Fibroblast of peridontal ligament (primary cell): ENCODE results near the gene UFL1.
A peak's percentile ranks its signal among the peaks of the same experiment; 100 is the strongest.
"Not testable (repeated sequence)": the region's sequence is repeated elsewhere in the genome, so short reads cannot be mapped to it uniquely, and the experiment has no call there.

ENCODE experiments used
- DNase-seq: peaks from one replicate; pipeline ENCODE4 v3.0.0-alpha.2; 2010; ENCODE audit errors: extremely low read depth

UFL1 gene

DNA sequence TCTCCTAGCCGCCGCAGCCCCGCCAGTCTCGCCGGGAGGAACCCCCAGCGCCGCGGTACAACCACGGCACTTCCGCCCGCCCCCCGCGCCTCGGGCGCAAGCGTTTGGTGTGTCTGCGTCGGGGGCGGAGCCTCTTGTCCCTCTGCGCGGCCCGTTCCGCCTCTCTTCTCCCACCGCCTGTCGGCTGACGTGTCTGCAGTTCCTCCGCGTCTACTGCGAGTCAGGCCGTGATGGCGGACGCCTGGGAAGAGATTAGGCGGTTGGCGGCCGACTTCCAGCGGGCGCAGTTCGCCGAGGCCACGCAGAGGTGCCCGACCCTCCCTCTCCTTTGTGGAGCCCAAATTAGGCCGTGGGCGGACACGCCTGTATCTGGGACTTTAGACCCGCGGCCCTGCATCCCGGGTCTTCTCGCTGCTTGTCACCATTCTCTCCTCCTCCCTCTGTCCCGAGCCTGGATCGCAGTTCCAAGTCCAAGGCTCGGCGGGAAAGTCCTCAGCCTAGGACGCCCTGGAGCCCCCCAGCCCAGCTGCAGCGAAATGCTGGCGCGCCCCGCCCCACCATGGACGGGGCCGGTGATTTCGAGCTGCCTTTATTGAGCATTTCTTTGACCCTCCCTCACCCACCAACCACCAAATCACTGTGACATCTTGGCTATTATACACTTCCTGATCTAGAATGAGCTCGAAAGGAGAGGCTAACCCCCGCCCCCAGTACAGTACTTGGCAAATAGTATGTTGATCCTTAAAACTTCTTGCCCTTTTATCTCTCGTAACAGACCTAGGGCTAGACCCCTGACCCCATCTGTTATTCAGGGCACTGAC lies at the start of gene UFL1:
UFL1 (plus strand) TSS at position 163 of the 821 bp plus-strand sequence; CDS start at position 231, 68 bp downstream.
- DNase-seq: peak; percentile 84

DNA sequence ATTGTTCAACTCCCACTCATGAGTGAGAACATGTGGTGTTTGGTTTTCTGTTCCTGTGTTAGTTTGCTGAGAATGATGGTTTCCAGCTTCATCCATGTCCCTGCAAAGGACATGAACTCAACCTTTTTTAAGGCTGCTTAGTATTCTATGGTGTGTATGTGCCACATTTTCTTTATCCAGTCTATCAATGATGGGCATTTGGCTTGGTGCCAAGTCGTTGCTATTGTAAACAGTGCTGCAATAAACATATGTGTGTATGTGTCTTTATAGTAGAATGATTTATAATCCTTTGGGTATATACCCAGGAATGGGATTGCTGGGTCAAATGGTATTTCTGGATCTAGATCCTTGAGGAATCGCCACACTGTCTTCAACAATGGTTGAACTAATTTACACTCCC lies 49.3 kb upstream of the UFL1 start:
- not testable (repeated sequence) for DNase-seq

DNA sequence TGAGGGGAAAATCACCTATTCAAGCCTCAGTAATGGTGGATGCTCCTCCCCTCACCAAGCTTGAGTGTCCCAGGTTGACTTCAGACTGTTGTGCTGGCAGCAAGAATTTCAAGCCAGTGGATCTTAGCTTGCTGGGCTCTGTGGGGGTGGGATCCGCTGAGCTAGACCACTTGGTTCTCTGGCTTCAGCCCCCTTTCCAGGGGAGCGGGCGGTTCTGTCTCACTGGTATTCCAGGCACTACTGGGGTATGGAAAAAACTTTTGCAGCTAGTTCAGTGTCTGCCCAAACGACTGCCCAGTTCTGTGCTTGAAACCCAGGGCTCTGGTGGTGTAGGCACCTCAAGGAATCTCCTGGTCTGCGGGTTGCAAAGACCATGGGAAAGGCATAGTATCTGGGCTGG lies 42.9 kb upstream of the UFL1 start:
- no peak for DNase-seq

DNA sequence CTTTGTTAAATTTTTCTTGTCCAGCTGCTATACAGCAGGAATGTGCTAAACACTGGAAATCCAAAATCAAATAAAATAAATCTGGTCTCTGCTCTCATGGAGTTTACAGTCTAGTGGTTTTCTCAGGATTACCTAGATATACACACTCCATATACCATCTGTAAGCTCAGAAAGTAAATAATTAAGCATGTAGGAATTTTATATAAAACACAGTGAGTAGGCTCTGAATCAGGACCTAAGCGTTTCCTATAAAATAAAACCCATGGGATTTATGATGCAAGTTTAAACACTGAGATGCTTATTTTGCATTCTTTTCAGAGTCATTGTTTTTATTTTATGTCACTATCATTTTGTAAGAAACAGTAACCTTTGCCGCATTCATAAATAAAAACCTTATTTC lies 29.7 kb upstream of the UFL1 start:
- no peak for DNase-seq

DNA sequence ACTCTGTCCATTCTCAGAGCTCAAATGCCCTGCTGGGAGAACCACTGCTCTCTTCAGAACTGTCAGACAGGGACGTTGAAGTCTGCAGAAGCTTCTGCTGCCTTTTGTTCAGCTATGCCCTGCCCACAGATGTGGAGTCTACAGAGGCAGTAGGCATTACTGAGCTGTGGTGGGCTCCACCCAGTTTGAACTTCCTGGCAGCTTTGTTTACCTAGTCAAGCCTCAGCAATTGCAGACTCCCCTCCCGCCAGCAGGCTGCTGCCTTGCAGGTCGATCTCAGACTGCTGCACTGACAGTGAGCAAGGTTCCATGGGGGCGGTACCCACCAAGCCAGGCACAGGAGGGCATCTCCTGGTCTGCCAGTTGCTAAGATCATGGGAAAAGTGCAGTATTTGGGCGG lies 21.8 kb upstream of the UFL1 start:
- no peak for DNase-seq

DNA sequence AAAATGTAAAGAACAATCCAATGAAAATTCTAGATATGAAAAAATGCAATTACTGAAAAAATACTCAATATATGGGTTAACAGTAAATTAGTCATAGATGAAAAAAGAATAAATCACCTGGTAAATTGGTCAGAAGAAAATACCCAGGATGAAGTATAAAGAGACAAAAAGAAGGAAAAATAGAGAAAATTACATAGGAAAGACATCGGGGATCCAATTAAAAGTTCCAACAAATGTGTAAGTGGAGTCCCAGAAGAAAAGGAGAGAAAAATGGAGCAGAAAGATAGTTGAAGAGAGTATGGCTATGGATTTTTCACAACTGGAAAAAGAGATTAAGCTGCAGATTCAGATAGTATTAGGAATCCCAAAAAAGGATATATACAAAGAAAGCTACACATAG lies 18.7 kb upstream of the UFL1 start:
- no peak for DNase-seq

DNA sequence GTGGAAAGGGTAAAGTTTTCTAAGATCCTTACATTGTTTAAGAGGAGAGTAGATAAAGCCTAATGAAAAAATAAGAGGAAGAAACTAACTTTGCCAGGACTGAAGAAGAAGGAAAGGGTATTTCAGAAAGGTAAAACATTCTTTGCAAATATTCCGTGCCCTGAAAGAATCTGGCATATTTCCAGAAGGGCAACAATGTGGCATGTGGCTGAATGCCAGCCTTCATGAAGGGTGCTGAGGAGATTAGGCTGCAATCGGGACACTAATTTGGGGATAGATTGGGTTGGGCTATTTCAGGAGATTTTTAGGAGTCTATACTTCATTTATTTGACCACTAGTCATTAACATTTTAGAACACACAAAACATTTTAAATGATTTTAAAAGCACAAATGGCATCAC lies 16.2 kb upstream of the UFL1 start:
- no peak for DNase-seq

DNA sequence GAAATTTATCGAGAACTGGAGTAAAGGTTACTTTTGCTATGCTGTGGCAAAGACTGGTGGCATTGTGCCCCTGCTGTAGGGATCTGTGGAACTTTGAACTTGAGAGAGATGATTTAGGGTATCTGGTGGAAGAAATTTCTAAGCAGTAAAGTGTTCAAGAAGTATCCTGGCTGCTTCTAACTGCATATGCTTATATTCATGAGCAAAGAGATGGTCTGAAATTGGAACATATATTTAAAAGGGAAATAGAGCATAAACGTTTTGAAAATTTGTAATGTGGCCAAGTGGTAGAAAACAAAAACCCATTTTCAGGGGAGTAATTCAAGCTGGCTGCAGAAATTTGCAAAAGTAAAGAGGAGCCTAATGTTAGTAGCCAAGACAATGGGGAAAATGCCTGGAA lies 12.3 kb upstream of the UFL1 start:
- no peak for DNase-seq

DNA sequence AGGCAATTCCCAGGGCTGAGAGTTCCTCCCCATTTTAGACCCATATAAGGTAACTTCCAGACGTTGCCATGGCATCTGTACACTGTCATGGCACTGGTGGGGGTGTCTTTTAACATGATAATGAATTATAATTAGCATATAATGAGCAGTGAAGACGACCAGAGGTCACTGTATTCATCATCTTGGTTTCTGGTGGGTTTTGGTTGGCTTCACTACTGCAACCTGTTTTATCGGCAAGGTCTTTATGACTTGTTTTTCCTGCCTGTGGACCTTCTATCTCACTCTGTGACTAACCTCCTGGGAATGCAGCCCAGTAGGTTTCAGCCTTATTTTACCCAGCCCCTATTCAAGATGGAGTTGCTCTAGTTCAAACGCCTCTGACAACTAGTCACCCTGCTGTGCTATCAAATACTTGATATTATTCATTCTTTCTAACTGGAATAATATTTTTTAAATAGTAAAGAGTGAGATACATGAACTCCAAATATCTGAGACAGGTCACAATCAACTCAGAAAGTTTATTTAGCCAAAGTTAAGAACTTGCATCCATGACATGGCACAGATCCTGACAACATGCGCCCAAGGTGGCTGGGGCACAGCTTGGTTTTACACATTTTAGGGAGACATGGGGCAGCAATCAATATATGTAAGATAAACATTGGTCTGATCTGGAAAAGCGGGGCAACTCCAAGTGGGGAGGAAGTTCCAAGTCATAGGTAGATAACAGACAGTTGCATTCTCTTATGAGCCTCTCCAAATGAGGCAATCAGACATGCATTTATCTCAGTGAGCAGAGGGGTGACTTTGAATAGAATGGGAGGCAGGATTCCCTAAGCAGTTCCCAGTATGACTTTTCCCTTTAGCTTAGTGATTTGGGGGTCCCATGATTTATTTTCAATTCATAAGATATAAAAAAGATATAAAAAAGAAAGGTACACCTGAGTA lies 1.2 kb upstream of the UFL1 start:
- no peak for DNase-seq

DNA sequence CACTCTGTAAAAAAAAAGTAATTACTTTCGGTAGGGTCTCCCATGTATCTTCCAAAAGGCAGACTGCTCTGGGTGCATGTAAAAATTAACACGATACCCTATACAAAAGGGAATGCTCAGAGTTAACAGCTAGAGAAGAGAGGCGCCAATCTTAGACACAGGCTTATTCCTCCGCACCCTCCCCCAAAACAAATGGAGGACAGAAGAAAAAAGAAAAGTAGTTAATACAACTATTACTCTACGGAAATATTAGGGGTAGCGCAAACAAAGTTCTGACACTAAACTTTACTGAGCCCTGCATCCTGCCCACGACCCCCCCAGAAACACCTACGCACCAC lies 331 bp upstream of the UFL1 start:
- DNase-seq: no peak

DNA sequence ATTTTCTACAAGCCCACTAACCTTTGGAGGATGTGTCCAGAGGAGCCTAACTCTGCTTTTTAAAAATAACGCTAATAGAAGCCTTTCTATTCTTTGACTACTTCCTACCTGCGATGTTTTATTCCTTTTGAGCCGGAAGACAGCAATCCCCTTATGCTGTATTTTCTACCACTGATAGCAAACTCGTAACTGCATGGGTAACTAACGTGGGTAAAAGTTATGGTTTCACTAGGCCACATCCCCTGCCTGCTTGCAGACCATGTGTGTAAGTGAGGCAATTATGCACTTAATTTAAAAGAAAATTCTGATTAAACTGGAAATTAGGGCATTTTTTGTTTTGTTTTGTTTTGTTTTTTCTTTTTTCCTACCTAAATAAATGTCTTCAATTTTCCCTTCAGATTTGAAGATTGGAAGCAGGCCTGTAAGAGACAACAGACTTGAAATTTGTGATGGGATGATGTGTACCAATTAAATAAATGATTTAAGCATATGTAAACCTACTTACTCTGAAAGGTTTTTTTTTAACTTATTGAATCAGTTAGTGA lies 931 bp downstream of the UFL1 start:
- DNase-seq: peak; percentile 47

DNA sequence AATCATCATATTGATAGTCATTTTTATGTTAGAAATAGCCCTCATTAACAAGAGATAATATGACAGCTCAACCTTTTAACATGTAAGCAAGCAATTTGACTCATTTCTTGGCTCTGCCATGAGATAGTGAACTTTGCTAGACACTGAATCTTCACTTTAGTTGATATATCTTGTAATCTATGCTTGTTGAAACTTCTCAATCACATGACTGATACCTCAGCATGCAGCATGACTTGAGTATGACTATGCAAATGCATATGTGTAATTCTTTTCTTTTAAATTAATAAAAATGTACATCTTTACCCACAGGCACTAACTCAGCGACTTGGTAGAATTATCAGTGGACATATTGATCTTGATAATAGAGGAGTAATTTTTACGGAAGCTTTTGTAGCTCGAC lies 6.6 kb downstream of the UFL1 start:
- DNase-seq: no peak

DNA sequence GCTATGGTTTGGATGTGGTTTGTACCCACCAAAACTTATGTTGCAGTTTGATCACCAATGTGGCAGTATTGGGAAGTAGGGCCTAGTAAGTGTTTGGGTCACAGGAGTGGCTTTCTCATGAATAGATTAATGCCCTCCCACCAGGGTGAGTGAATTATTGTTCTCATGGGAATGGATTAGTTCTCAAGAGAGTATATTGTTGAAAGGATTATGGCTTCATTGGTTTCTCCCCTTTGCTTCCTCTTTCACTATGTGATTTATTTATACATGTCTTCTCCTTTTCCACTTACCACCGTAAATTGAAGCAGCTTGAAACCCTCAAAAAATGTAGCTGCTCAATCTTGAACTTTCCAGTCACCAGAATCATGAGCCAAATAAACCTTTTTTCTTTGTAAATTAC lies 10.8 kb downstream of the UFL1 start:
- no peak for DNase-seq

DNA sequence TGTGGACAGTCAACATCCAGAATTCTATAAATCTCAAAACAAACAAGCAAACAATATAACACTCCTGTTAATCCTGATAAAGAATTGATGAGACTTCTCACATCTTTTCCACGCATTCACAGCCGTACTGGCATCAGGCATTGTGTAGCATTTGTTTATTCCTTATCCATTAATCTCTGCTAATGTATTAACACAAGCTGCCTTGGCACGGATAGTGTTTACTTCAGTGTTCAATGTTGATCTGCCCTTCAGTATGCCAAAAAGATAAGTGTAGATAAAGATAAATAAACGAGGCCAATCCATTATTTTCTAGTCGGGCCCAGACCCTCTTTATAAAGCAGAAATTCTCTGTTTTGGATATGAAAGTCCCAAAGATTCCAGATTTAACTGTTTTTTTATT lies 16.1 kb downstream of the UFL1 start:
- no peak for DNase-seq

DNA sequence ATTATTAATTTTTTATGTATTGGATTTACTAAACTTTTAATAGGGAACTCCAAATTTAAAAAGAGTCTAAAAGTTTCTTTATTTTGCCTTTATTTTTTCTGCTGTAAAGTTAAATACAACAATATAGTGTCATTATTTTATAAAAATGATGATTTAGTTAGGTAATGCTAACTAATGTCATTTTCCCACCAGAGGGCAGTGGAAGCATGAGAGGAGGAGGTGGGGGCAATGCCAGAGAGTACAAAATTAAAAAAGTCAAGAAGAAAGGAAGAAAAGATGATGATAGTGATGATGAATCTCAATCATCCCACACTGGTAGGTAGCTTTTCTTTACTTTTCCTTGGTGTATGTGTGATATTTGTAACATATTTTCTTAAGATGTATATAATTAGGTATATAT lies 21.1 kb downstream of the UFL1 start:
- peak; percentile 18 for DNase-seq

DNA sequence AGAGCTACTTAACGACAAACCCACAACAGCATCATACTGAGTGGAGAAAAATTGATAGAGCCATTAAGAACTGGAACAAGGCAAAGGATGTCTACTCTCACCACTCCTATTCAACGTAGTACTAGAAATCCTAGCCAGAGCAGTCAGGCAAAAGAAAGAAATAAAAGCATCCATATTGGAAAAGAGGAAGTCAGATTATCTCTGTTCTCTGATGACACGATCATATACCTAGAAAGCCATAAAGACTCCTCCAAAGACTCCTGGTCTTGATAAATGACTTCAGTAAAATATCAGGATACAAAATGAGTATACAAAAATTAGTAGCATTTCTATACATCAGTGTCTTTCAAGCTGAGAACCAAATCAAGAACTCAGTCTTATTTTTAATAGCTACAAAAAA lies 24.3 kb downstream of the UFL1 start:
- DNase-seq: no peak

DNA sequence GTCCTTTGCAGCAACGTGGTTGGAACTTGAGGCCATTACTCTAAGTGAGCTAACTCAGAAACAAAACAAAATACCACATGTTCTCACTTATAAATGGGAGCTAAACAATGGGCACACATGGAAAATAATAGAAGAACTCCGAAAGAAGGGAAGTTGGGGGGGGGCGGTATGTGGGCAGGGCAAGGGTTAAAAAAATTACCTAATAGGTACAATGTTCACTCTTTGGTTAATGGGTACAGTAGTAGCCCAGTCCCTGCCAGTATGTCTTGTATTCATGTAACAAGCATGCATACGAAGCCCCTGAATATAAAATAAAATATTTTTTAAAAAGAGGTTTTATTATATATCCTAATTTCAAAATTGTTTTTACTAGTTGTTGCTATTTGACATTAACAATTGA lies 26.0 kb downstream of the UFL1 start:
- DNase-seq: no peak

DNA sequence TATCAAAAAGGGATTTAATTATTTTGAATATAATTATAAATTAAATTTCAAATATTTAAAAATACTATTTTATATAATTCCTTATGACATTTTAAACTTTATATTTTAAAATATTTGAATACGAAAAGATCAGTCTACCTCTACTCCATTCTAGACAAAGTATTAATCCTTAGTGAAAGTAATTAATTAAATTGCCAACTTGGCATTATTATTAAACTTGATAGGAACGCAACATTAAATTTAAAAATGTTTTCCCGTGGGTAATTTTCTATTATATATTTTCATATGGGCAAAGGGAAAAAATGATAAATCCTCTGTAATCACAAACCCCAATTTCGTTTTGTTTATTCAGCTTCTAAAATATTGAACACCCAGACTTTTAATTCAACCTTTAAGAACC lies 33.0 kb downstream of the UFL1 start:
- no peak for DNase-seq

DNA sequence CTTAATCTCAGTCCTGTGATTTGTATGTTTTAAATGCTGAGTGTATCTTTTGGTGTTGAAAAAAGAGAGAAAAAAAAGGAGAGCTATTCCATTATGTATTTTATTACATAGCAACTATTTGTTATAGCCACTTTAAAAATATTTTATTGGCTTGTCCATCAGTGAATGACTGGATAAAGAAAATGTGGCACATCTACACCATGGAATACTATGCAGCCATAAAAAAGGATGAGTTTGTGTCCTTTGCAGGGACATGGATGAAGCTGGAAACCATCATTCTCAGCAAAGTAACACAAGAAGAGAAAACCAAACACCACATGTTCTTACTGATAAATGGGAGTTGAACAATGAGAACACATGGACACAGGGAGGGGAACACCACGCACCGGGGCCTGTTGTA lies 38.1 kb downstream of the UFL1 start:
- not testable (repeated sequence) for DNase-seq

DNA sequence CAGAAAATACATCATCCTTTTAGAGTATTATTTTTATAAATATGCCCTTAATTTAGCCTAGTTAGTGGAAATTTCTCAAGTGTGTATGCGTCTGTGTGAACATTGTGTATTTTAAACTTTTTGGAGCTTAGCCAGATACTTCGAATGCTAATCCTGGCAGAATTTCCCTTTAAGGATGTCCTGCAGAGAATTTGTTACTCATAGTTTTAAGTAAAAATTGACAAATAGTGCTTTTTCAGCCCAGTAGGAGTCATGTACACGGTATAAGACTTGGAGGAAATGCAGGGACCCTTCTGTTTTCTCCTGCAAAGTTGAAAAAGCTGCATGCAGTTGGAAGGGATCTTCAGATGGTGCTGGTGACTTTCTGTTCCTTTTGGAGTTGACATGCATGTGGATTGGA lies 41.3 kb downstream of the UFL1 start, which contains the start of gene FHL5:
FHL5 (plus strand) TSS at position 243 of the 400 bp plus-strand sequence. CDS start 40,486 bp downstream, outside the sequence.
- DNase-seq: no peak

DNA sequence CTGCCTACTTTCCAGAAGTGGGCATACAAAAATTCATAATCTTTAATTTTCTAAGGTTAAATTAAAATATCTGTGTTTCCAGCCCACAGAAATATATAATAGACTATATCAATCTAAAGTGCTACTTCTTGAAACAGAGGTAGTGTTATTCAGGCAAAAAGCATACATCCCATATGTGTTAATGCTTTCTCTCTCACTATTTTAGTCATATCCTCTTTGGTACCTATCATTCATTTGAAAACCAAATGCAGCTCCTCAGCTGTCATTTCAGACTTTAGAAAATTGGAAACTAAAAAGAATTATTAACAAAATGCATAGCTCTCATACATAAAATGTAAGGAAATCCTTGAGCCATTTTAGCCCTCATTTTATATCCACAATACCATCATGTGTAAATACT lies 42.2 kb downstream of the UFL1 start:
- DNase-seq: no peak

DNA sequence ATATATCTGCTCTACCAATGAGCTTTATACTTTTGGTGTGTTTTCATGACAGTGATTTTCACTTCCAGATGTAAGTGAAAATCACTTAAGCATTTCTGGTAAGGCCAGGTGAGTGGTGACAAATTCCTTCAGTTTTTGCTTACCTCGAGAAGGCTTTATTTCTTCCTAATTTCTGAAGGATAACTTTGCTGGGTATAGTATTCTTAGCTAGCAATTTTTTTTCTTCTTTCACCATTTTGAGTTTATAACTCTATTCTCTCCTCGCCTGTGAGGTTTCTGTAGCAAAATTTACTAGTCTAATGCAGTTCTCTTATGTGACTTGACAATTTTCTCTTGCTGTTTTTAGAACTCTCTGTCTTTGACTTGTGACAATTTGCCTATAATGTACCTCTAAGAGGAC lies 48.4 kb downstream of the UFL1 start:
- DNase-seq: no peak

DNA sequence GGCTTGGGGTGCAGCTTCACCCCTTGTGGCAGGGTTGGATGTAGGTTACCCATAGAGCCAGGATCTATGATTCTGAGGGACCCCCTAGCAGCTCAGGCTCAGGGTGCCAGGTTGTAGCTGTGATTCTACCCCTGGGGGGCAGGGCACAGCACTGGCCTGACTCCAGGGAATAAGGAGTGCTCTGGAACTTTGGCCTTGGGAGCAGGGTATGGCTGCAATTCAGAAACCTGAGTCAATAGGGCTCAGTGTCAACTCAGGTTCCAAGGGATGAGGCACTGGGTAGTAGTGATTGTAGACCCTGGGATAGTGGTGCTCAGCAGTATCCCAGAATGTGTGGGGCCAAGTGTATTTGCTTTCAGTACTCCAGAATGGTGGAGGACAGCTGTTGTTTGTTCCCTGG lies 49.9 kb downstream of the UFL1 start:
- no peak for DNase-seq
